OCI-LY7 (cell line): Measurements from ENCODE around the gene RNF182. TPM values are rescaled to one million over a fixed set of nuclear protein-coding genes. Genes with fewer than 3 reads are reported as not detected.

Experiments used
- BruUV-seq: library from RNA; stranded (reverse); fragments of 400-500 nt; replicated peaks from 2 replicates; lab custom pipeline; 2021; lab: Mats Ljungman, UMichigan
- CTCF ChIA-PET: fragments of 300-600 bp; sonication (Branson Sonifier 250); formaldehyde crosslinking; loops from one replicate; lab custom pipeline; 2022; ENCODE audit warnings: antibody characterized with exemption; ENCODE audit not compliant: unreplicated experiment; lab: Charles Lee
- POLR2A ChIA-PET: fragments of 300-600 bp; sonication (Branson Sonifier 250); formaldehyde crosslinking; loops from one replicate; lab custom pipeline; 2022; ENCODE audit warnings: antibody characterized with exemption; lab: Charles Lee
- DNase-seq: peaks from one replicate; pipeline ENCODE4 v3.0.0-alpha.2; 2015; ENCODE audit warnings: low spot score
- H2AFZ ChIP-seq: fragments of 200-600 bp; sonication (generic), shearing (Covaris generic); 2 replicates; pipeline ENCODE4 v1.6.1; 2014; ENCODE audit warnings: mild to moderate bottlenecking, antibody characterized with exemption, low read length, moderate library complexity
- H3K27ac ChIP-seq: fragments of 200-600 bp; sonication (generic); 2 replicates; pipeline ENCODE4 v1.5.1; 2014; ENCODE audit warnings: mixed run types, low read depth, mild to moderate bottlenecking, moderate library complexity, low read length, inconsistent platforms; ENCODE audit not compliant: poor library complexity, severe bottlenecking
- H3K36me3 ChIP-seq: fragments of 200-600 bp; sonication (generic); 2 replicates; pipeline ENCODE4 v1.6.1; 2014; ENCODE audit warnings: mild to moderate bottlenecking, antibody characterized with exemption, low read length, moderate library complexity, mixed read lengths; ENCODE audit not compliant: insufficient read depth
- H3K4me1 ChIP-seq: fragments of 200-600 bp; sonication (generic); 2 replicates; pipeline ENCODE4 v1.5.1; 2014; ENCODE audit warnings: mild to moderate bottlenecking, low read length; ENCODE audit not compliant: insufficient read depth, poor library complexity, severe bottlenecking
- H3K4me2 ChIP-seq: fragments of 200-600 bp; sonication (generic); 2 replicates; pipeline ENCODE4 v1.6.1; 2014; ENCODE audit warnings: mild to moderate bottlenecking, low read length
- H3K4me3 ChIP-seq: fragments of 200-600 bp; sonication (generic); 2 replicates; pipeline ENCODE4 v1.5.1; 2014; ENCODE audit warnings: mild to moderate bottlenecking, low read depth, low read length; ENCODE audit not compliant: poor library complexity, severe bottlenecking
- H3K79me2 ChIP-seq: fragments of 200-600 bp; sonication (generic); 2 replicates; pipeline ENCODE4 v1.6.1; 2016; ENCODE audit warnings: low read depth, mild to moderate bottlenecking, low read length, moderate library complexity, mixed read lengths; ENCODE audit not compliant: insufficient read depth
- H3K9me2 ChIP-seq: fragments of 200-600 bp; sonication (generic); 2 replicates; pipeline ENCODE4 v1.6.1; 2016; ENCODE audit warnings: mild to moderate bottlenecking, low read length, mixed read lengths; ENCODE audit not compliant: insufficient read depth
- H3K9me3 ChIP-seq: fragments of 200-600 bp; sonication (generic); 2 replicates; pipeline ENCODE4 v1.6.1; 2014; ENCODE audit warnings: mild to moderate bottlenecking, mixed run types, low read length, mixed read lengths
- H4K20me1 ChIP-seq: fragments of 200-600 bp; sonication (generic); 2 replicates; pipeline ENCODE4 v1.6.1; 2014; ENCODE audit warnings: mild to moderate bottlenecking, antibody characterized with exemption, low read length, moderate library complexity, mixed read lengths; ENCODE audit not compliant: insufficient read depth
- CTCF ChIP-seq: fragments of 200-600 bp; sonication (generic); conservative IDR thresholded peaks from 2 replicates; pipeline ENCODE4 v1.5.1; 2014; ENCODE audit warnings: mild to moderate bottlenecking, antibody characterized with exemption, low read length, moderate library complexity, mixed read lengths
- EZH2phosphoT487 ChIP-seq: fragments of 200-600 bp; sonication (generic); IDR thresholded peaks from 2 replicates; pipeline ENCODE4 v1.6.1; 2018; ENCODE audit warnings: low read depth, borderline replicate concordance, mild to moderate bottlenecking, mixed run types, antibody characterized with exemption, low read length, moderate library complexity, mixed read lengths
- intact Hi-C: fragments of 100-400 bp; cut with micrococcal nuclease; formaldehyde crosslinking; loops from one replicate; pipeline ENCODE4 v1.10.0; 2022; ENCODE audit not compliant: unreplicated experiment
- total RNA-seq, 2 experiments: library from RNA; depleted of rRNA in 1 of 2; stranded (reverse); fragments of >200 nt in 1 of 2; shearing (Covaris generic) in 1 of 2; gene quantifications; 2 replicates each; pipeline ENCODE4 v1.2.3, GENCODE V29; 2014 to 2022

Gene RNF182
- total RNA-seq, 2 experiments from 2014 or later: not detected

DNA sequence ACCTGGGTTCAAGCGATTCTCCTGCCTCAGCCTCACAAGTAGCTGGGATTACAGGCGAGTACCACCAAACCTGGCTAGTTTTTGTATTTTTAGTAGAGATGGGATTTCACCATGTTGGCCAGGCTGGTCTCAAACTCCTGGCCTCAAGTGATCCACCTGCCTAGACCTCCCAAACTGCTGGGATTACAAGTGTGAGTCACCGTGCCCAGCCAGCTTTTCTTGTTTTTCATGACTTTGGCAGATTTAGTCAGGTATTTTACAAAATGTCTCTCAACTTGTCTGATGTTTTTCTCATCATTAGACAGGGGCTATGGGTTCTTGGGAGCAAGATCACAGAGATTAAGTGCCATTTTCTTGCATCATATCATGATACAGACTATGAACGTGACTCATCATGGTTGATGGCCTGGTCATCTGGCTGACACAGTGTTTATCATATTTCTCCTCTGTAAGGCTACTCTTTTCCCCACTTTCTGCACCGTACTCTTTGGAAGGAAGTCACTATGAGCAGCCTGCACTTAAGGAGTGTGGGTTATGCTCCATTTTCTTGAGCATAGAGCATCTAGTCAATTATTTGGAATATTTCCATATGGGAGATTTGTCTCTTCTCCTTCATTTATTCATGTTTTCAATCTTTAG lies 67.8 kb downstream of the RNF182 start:
- BruUV-seq: no TSS peak
- H2AFZ ChIP-seq: no peak overlapping the region
- H3K9me3 ChIP-seq: no peaks in the 10 kb centered on the region
- CTCF ChIA-PET: no interaction called here
- DNase-seq: no peak
- intact Hi-C loops: no loop called here
- H3K27ac ChIP-seq: no peak overlapping the region
- TF ChIP-seq CTCF (no peak), EZH2phosphoT487 (no peak)
- no peaks in the 10 kb centered on the region for H4K20me1 ChIP-seq
- H3K79me2 ChIP-seq: no peaks in the 10 kb centered on the region
- no peaks in the 10 kb centered on the region for H3K36me3 ChIP-seq
- no peak overlapping the region for H3K4me3 ChIP-seq
- POLR2A ChIA-PET: no interaction called here
- H3K4me1 ChIP-seq: no peaks in the 10 kb centered on the region
- no peaks in the 10 kb centered on the region for H3K9me2 ChIP-seq
- H3K4me2 ChIP-seq: no peak overlapping the region

DNA sequence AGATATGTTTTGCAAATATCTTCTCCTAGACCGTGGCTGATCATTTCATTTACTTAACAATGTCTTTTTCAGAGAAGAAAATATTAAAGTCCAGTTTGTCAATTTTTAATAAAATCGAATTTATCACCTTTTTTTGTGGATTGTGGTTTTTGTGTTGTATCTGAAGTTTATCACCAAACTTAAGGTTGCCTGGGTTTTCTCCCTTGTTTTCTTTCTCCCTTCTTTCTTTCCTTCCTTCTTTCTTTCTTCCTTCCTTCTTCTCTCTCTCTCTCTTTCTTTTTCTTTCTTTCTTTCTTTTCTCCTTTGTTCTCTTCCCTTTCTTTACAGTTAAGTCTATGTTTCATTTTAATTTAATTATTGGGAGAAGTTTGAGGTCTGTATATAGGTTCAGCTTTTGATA lies 68.7 kb downstream of the RNF182 start:
- Histone ChIP-seq H3K27ac (no peak overlapping the region), H3K9me2 (no peaks in the 10 kb centered on the region), H2AFZ (no peak overlapping the region), H3K79me2 (no peaks in the 10 kb centered on the region), H3K4me2 (no peak overlapping the region), H3K9me3 (no peaks in the 10 kb centered on the region), H3K36me3 (no peaks in the 10 kb centered on the region), H3K4me1 (no peaks in the 10 kb centered on the region), H3K4me3 (no peak overlapping the region), H4K20me1 (no peaks in the 10 kb centered on the region)
- ChIA-PET POLR2A (no interaction called here), CTCF (no interaction called here)
- DNase-seq: no peak
- TF ChIP-seq CTCF (no peak), EZH2phosphoT487 (no peak)
- intact Hi-C loops: no loop called here
- no TSS peak for BruUV-seq

GRCh38 chr6:13998356-13998755 lies 73.6 kb downstream of the RNF182 start:
- H3K9me3 ChIP-seq: no peaks in the 10 kb centered on the region
- ChIA-PET POLR2A (no interaction called here), CTCF (no interaction called here)
- H3K4me2 ChIP-seq: no peak overlapping the region
- no peaks in the 10 kb centered on the region for H3K79me2 ChIP-seq
- H3K4me3 ChIP-seq: no peak overlapping the region
- H4K20me1 ChIP-seq: no peaks in the 10 kb centered on the region
- no peaks in the 10 kb centered on the region for H3K4me1 ChIP-seq
- no peaks in the 10 kb centered on the region for H3K9me2 ChIP-seq
- no peak for TF ChIP-seq CTCF
- TF ChIP-seq EZH2phosphoT487: no peak
- no peak overlapping the region for H2AFZ ChIP-seq
- intact Hi-C loops: no loop called here
- BruUV-seq: no TSS peak
- no peak overlapping the region for H3K27ac ChIP-seq
- no peaks in the 10 kb centered on the region for H3K36me3 ChIP-seq
- DNase-seq: no peak
